Lower leg skin (tissue), 3 donors: Measurements from ENCODE around the gene USH1G.

Experiments used
- CTCF ChIP-seq, 3 donors: fragments of 450-650 bp; IDR thresholded peaks; one replicate each; pipeline ENCODE4 v1.5.1; 2016; ENCODE audit warnings: antibody characterized with exemption in 3 of 3, mild to moderate bottlenecking in 3 of 3, moderate library complexity in 2 of 3
- POLR2A ChIP-seq, 2 donors: fragments of 450-650 bp; IDR thresholded peaks; one replicate each; pipeline ENCODE4 v1.6.1; 2016 to 2017; ENCODE audit warnings: antibody characterized with exemption in 2 of 2, mild to moderate bottlenecking in 1 of 2, moderate library complexity in 1 of 2

DNA sequence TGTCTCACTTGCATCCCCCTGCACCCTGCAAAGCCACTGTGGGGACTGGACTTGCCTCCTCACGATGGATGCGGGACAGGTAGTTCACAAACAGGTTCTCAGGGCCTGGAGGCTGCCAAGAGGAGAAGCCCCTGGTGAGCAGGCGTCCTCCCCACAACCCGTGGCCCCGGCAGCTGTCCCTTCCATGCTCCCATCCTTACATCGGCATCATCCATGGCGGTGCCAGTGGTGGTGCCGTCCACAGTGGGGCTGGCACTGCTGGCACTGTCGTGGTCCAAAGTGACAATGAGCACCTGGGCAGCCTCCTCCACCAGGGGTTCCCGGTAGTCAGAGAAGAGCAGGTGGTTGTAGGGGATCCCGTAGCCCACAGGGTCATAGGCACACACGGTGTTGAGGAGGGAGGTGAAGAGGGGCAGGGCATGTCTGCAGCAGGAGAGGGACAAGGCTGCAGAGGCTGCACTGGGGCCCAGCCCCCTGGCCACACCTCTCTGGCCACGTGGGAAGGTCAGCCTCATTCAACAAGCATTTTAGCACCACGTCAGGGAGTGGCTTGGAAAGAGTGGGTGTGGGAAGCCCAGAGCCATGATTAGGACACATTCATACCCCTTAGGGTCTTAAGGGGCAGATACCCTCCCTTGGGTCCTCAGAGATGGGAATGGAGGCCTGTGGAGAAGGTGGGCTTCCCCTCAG is 36.9 kb upstream of the USH1G start:
- TF ChIP-seq CTCF (IDR thresholded peaks at IDR 0.05) = no peak
- no peak for TF ChIP-seq POLR2A (IDR thresholded peaks at IDR 0.05)
